CD4-positive, alpha-beta T cell (primary cell): ENCODE results near the gene HIP1. TPM values are rescaled to one million over a fixed set of nuclear protein-coding genes. Genes with fewer than 3 reads are reported as not detected.

Experiments used
- ATAC-seq: fragments of 200-7000 bp; cut with Tn5 transposase; one replicate; pipeline ENCODE4 v1.10.0; 2022; ENCODE audit warnings: mild to moderate bottlenecking; ENCODE audit not compliant: poor library complexity
- CTCF ChIA-PET: fragments of 350-600 bp; sonication (Branson Sonifier 250); formaldehyde crosslinking; loops from one replicate; lab custom pipeline; 2021; ENCODE audit warnings: antibody characterized with exemption, inconsistent platforms; lab: Charles Lee
- POLR2A ChIA-PET: fragments of 350-600 bp; sonication (Branson Sonifier 250); formaldehyde crosslinking; loops from one replicate; lab custom pipeline; 2021; ENCODE audit warnings: antibody characterized with exemption, inconsistent platforms; lab: Charles Lee
- DNase-seq, 14 experiments: peaks; one replicate each; pipeline ENCODE4 v3.0.0-alpha.2; 2013 to 2020; ENCODE audit warnings: mixed read lengths in 2 of 14
- H3K27ac ChIP-seq, 2 donors: one replicate each; pipeline versions ENCODE4 v1.5.1 to v1.7.0; 2013; ENCODE audit warnings: low read length in 2 of 2, low read depth in 1 of 2, mild to moderate bottlenecking in 1 of 2
- H3K27me3 ChIP-seq, 2 experiments: 1 replicate in 1 of 2; 2 replicates in 1 of 2; pipeline versions ENCODE4 v1.6.1 to v1.7.0; 2013; ENCODE audit warnings: low read length in 2 of 2, control low read depth in 1 of 2, mild to moderate bottlenecking in 1 of 2, moderate library complexity in 1 of 2; ENCODE audit not compliant: insufficient read depth in 2 of 2, control insufficient read depth in 1 of 2
- H3K36me3 ChIP-seq: one replicate; pipeline ENCODE4 v1.6.1; 2013; ENCODE audit warnings: low read length, control low read depth; ENCODE audit not compliant: insufficient read depth
- H3K4me1 ChIP-seq: one replicate; pipeline ENCODE4 v1.6.1; 2013; ENCODE audit warnings: low read length, control low read depth; ENCODE audit not compliant: insufficient read depth
- H3K4me3 ChIP-seq: one replicate; pipeline ENCODE4 v1.5.1; 2013; ENCODE audit warnings: mild to moderate bottlenecking, low read length, moderate library complexity
- H3K9me3 ChIP-seq, 2 experiments: 1 replicate in 1 of 2; 2 replicates in 1 of 2; pipeline versions ENCODE4 v1.6.1 to v1.7.0; 2013; ENCODE audit warnings: low read length in 2 of 2, mild to moderate bottlenecking in 2 of 2, control low read depth in 1 of 2, moderate library complexity in 1 of 2; ENCODE audit not compliant: control insufficient read depth in 1 of 2, insufficient read depth in 1 of 2
- H3K27ac Mint-ChIP-seq: one replicate; pipeline ENCODE4 v1.8.0; 2020; ENCODE audit warnings: mixed read lengths
- H3K27me3 Mint-ChIP-seq: one replicate; pipeline ENCODE4 v1.8.0; 2021; ENCODE audit warnings: mixed read lengths
- H3K36me3 Mint-ChIP-seq: one replicate; pipeline ENCODE4 v1.8.0; 2021; ENCODE audit warnings: low read depth, mixed read lengths
- H3K4me1 Mint-ChIP-seq: one replicate; pipeline ENCODE4 v1.8.0; 2021; ENCODE audit warnings: low read depth, mixed read lengths
- H3K4me3 Mint-ChIP-seq: one replicate; pipeline ENCODE4 v1.8.0; 2020; ENCODE audit warnings: mild to moderate bottlenecking, mixed read lengths
- H3K9me3 Mint-ChIP-seq: one replicate; pipeline ENCODE4 v1.8.0; 2020; ENCODE audit warnings: mixed read lengths
- CTCF ChIP-seq: fragments of 200-600 bp; IDR thresholded peaks from one replicate; pipeline ENCODE4 v1.8.0; 2022; ENCODE audit warnings: antibody characterized with exemption, mild to moderate bottlenecking
- intact Hi-C, 2 experiments: fragments of 100-400 bp; cut with DNase I in 1 of 2; cut with micrococcal nuclease in 1 of 2; formaldehyde crosslinking; loops; one replicate each; pipeline versions ENCODE4 v1.15.1 to v1.9.0; 2023 to 2025; cut with DNase I, micrococcal nuclease
- total RNA-seq, 174 experiments: library from RNA in 2 of 174; stranded (reverse) in 2 of 174; gene quantifications; one replicate each; pipeline ENCODE4 v1.2.3 and lab custom pipeline; 2021 to 2026

HIP1 gene
- total RNA-seq, 2 experiments from 2014 or later: 1.5 to 1.7 TPM

DNA sequence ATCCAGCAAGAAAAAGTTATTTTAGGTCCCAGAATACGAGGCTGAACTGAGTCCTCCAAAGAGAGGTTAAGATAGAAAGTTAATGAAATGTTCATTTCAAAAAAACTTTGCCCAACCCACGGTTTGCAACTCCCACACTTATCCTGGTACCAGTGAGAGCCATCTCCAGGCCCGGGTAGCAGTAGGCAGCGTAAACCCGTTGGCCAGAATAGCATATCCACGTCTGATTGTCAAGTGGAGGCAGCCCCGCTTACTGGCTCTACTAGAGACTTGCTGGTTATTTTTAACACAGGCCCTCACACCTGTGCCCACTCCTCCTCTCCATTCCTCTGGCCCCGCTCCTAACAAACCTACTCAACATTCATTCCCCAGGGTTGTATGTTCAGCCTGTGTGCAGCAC, 109.7 kb downstream of the HIP1 start:
- no peak overlapping the region for H3K27ac Mint-ChIP-seq
- no peaks in the 10 kb centered on the region for H3K4me1 Mint-ChIP-seq

GRCh38 chr7:75628055-75628454, 110.7 kb downstream of the HIP1 start:
- H3K4me3 ChIP-seq: no peak overlapping the region
- no peak overlapping the region for H3K27ac ChIP-seq
- peaks cover 16% of the 10 kb centered on the region for H3K9me3 Mint-ChIP-seq
- no peak for DNase-seq
- H3K4me3 Mint-ChIP-seq: no peak overlapping the region
- intact Hi-C loops: no loop called here
- H3K4me1 ChIP-seq: peaks cover 6% of the 10 kb centered on the region
- H3K9me3 ChIP-seq: peaks cover 7 to 11% of the 10 kb centered on the region in 2 experiments
- no peak for ATAC-seq
- no peak overlapping the region for H3K27ac Mint-ChIP-seq
- H3K27me3 Mint-ChIP-seq: no peaks in the 10 kb centered on the region
- H3K27me3 ChIP-seq: no peaks in the 10 kb centered on the region
- no peaks in the 10 kb centered on the region for H3K36me3 ChIP-seq
- CTCF ChIA-PET: no interaction called here
- POLR2A ChIA-PET: no interaction called here
- TF ChIP-seq CTCF: no peak
- H3K4me1 Mint-ChIP-seq: no peaks in the 10 kb centered on the region
- no peaks in the 10 kb centered on the region for H3K36me3 Mint-ChIP-seq

More for the DNA sequence above, 109.7 kb downstream of the HIP1 start:
- no peaks in the 10 kb centered on the region for H3K4me1 ChIP-seq
- H3K36me3 ChIP-seq: no peaks in the 10 kb centered on the region
- intact Hi-C loops: no loop called here
- CTCF ChIA-PET: no interaction called here
- H3K4me3 ChIP-seq: no peak overlapping the region
- DNase-seq (no peak), ATAC-seq (no peak)
- Mint-ChIP-seq H3K4me3 (no peak overlapping the region), H3K36me3 (no peaks in the 10 kb centered on the region), H3K9me3 (peaks cover 16% of the 10 kb centered on the region), H3K27me3 (no peaks in the 10 kb centered on the region)
- peaks cover 7 to 11% of the 10 kb centered on the region in 2 experiments for H3K9me3 ChIP-seq
- TF ChIP-seq CTCF: no peak
- POLR2A ChIA-PET: no interaction called here
- H3K27me3 ChIP-seq: no peaks in the 10 kb centered on the region
- H3K27ac ChIP-seq: no peak overlapping the region

DNA sequence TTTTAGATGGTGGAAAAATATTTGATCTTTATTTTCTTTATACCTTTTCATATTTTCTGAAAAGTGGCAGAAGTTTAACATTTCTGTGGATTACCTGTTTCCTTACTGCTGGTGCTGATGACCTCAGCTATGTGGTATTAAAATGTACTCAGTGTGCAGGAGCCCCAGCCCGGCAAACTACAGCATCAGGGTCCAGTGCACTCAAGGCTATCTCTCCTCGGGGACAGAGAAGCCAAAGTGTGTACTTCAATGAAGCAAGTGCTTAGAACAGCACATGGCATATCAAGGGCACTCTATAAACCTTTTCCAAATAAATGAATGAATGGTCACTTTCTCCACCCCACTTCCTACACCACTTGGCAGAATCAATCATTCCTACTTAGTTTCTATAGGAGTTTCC, 111.8 kb downstream of the HIP1 start:
- H3K4me1 ChIP-seq: peaks cover 6% of the 10 kb centered on the region
- H3K27me3 Mint-ChIP-seq: no peaks in the 10 kb centered on the region
- no peak overlapping the region for H3K4me3 ChIP-seq
- no peaks in the 10 kb centered on the region for H3K36me3 Mint-ChIP-seq
- no peaks in the 10 kb centered on the region for H3K27me3 ChIP-seq
- ATAC-seq (no peak), DNase-seq (no peak)
- H3K27ac Mint-ChIP-seq: no peak overlapping the region
- ChIA-PET CTCF (no interaction called here), POLR2A (no interaction called here)
- H3K9me3 ChIP-seq: peaks cover 7 to 11% of the 10 kb centered on the region in 2 experiments
- intact Hi-C loops: no loop called here
- TF ChIP-seq CTCF: no peak
- H3K36me3 ChIP-seq: no peaks in the 10 kb centered on the region
- H3K9me3 Mint-ChIP-seq: peaks cover 16% of the 10 kb centered on the region
- H3K4me1 Mint-ChIP-seq: no peaks in the 10 kb centered on the region
- H3K4me3 Mint-ChIP-seq: no peak overlapping the region
- no peak overlapping the region for H3K27ac ChIP-seq
